Testis (tissue), 2 donors: ENCODE results near the gene OXSR1.

Source experiments
- CTCF ChIP-seq, 3 experiments: fragments of 450-650 bp in 2 of 3; fragments of 200-600 bp in 1 of 3; sonication (generic) in 1 of 3; IDR thresholded peaks; one replicate each; pipeline ENCODE4 v1.5.1; 2016 to 2019; ENCODE audit warnings: antibody characterized with exemption in 3 of 3, mild to moderate bottlenecking in 2 of 3, moderate library complexity in 1 of 3
- POLR2A ChIP-seq: fragments of 450-650 bp; IDR thresholded peaks from one replicate; pipeline ENCODE4 v1.6.1; 2017; ENCODE audit warnings: antibody characterized with exemption, mild to moderate bottlenecking, moderate library complexity

- TF ChIP-seq CTCF (IDR thresholded peaks at IDR 0.05): no peak
- TF ChIP-seq POLR2A: no peak
Observed at GRCh38 chr3:38120693-38121450, 44.5 kb upstream of the OXSR1 start.
